Measurements from ENCODE around the gene HSH2D. TPM values are rescaled to one million over a fixed set of nuclear protein-coding genes. Genes with fewer than 3 reads are reported as not detected.

The HSH2D gene
- total RNA-seq, 1 donor from 2014 or later = not detected

DNA sequence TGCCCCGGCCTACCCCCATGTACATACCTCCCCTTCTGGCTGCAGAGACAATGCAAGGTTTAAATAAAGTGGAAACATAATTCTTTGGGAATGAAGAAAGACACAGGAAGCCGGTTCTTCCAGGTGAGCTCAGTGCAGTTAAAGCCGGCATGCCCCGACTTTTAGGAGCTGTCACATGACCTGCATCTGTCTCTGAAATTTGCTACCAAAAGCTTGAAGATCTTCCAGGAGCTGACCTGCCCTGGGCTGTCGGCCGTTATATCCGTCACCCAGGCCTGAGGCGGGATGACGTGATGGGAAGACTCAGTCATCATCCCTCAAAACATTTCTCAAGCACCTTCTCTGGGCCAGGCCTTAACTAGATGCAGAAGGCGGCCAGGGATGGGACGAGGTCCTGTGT lies 21.5 kb upstream of the HSH2D start:
- no peaks in the 10 kb centered on the region for H3K9me3 ChIP-seq (ENCODE audit: insufficient read depth, low read depth, low read length)
- peaks cover 22% of the 10 kb centered on the region for H3K36me3 Mint-ChIP-seq (ENCODE audit: low read depth, unreplicated experiment)
- H2AFZ ChIP-seq (ENCODE audit: low read depth, low read length) = no peak overlapping the region
- H3K27me3 Mint-ChIP-seq (ENCODE audit: low read depth, unreplicated experiment) = no peaks in the 10 kb centered on the region
- no peak overlapping the region for H3K9ac ChIP-seq (ENCODE audit: low read length)
- H3K27me3 ChIP-seq (ENCODE audit: insufficient read depth, low read length) = no peaks in the 10 kb centered on the region
- TF ChIP-seq, protein P1, sequence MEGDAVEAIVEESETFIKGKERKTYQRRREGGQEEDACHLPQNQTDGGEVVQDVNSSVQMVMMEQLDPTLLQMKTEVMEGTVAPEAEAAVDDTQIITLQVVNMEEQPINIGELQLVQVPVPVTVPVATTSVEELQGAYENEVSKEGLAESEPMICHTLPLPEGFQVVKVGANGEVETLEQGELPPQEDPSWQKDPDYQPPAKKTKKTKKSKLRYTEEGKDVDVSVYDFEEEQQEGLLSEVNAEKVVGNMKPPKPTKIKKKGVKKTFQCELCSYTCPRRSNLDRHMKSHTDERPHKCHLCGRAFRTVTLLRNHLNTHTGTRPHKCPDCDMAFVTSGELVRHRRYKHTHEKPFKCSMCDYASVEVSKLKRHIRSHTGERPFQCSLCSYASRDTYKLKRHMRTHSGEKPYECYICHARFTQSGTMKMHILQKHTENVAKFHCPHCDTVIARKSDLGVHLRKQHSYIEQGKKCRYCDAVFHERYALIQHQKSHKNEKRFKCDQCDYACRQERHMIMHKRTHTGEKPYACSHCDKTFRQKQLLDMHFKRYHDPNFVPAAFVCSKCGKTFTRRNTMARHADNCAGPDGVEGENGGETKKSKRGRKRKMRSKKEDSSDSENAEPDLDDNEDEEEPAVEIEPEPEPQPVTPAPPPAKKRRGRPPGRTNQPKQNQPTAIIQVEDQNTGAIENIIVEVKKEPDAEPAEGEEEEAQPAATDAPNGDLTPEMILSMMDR (IDR thresholded peaks at IDR 0.05; ENCODE audit: insufficient read depth, low read depth, low read length) = no peak
- no peak for TF ChIP-seq EZH2 (IDR thresholded peaks at IDR 0.05; ENCODE audit: insufficient read depth, low read length)
- H3K4me1 ChIP-seq (ENCODE audit: insufficient read depth, low read length) = no peaks in the 10 kb centered on the region
- H3K4me2 ChIP-seq (ENCODE audit: low read length) = no peak overlapping the region
- H3K27ac ChIP-seq (ENCODE audit: low read depth, low read length) = no peak overlapping the region
- H3K4me3 ChIP-seq (ENCODE audit: insufficient read depth, low read depth, low read length) = no peak overlapping the region
- no peak overlapping the region for H3K27ac Mint-ChIP-seq (ENCODE audit: unreplicated experiment)
- H3K9me3 Mint-ChIP-seq (ENCODE audit: unreplicated experiment) = no peaks in the 10 kb centered on the region
- peaks cover 6% of the 10 kb centered on the region for H3K79me2 ChIP-seq (ENCODE audit: insufficient read depth, low read length)
- FAIRE-seq = no peak
- H3K36me3 ChIP-seq (ENCODE audit: insufficient read depth, low read length) = peaks cover 21% of the 10 kb centered on the region
- no peak overlapping the region for H3K4me3 Mint-ChIP-seq (ENCODE audit: unreplicated experiment)
- DNase-seq (ENCODE audit: low read depth) = no peak
- H4K20me1 ChIP-seq (ENCODE audit: insufficient read depth, low read length) = peaks cover 28% of the 10 kb centered on the region
- H3K4me1 Mint-ChIP-seq (ENCODE audit: low read depth, unreplicated experiment) = peaks cover 1% of the 10 kb centered on the region

DNA sequence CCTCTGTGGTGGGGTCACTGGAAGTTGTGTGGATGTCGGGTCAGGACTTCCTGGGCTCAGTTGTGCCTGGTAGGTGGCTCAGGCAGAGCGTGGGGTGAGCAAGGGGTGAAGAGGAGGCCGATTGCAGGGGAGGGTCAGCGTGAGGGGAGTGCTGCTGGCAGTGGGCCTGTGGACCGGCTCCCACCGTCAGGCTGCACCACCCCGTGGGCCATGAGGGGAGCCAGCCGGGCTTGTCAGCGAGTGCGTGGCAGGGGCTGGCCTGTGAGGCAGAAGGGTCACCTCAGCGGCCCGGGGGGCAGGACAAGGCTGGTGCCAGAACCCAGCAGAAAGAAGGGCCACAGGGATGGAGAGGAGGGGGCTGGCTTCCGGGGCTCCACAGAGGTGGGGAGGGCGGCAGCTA lies 18.5 kb upstream of the HSH2D start:
- FAIRE-seq = no peak
- H3K9me3 Mint-ChIP-seq (ENCODE audit: unreplicated experiment) = no peaks in the 10 kb centered on the region

More for the DNA sequence above, 18.5 kb upstream of the HSH2D start:
- no peak overlapping the region for H3K9ac ChIP-seq (ENCODE audit: low read length)
- no peaks in the 10 kb centered on the region for H3K79me2 ChIP-seq (ENCODE audit: insufficient read depth, low read length)
- H4K20me1 ChIP-seq (ENCODE audit: insufficient read depth, low read length) = peaks cover 12% of the 10 kb centered on the region
- Mint-ChIP-seq H3K27ac (ENCODE audit: unreplicated experiment) (no peak overlapping the region), H3K27me3 (ENCODE audit: low read depth, unreplicated experiment) (no peaks in the 10 kb centered on the region), H3K4me1 (ENCODE audit: low read depth, unreplicated experiment) (no peaks in the 10 kb centered on the region), H3K36me3 (ENCODE audit: low read depth, unreplicated experiment) (peaks cover 23% of the 10 kb centered on the region), H3K4me3 (ENCODE audit: unreplicated experiment) (no peak overlapping the region)
- no peaks in the 10 kb centered on the region for H3K9me3 ChIP-seq (ENCODE audit: insufficient read depth, low read depth, low read length)
- peaks cover 20% of the 10 kb centered on the region for H3K36me3 ChIP-seq (ENCODE audit: insufficient read depth, low read length)
- H3K4me2 ChIP-seq (ENCODE audit: low read length) = no peak overlapping the region
- H2AFZ ChIP-seq (ENCODE audit: low read depth, low read length) = no peak overlapping the region
- no peaks in the 10 kb centered on the region for H3K27me3 ChIP-seq (ENCODE audit: insufficient read depth, low read length)
- TF ChIP-seq, protein P1 (IDR thresholded peaks at IDR 0.05; ENCODE audit: insufficient read depth, low read depth, low read length) = no peak
- no peak for TF ChIP-seq EZH2 (IDR thresholded peaks at IDR 0.05; ENCODE audit: insufficient read depth, low read length)
- H3K4me1 ChIP-seq (ENCODE audit: insufficient read depth, low read length) = no peaks in the 10 kb centered on the region
- no peak for DNase-seq (ENCODE audit: low read depth)
- H3K4me3 ChIP-seq (ENCODE audit: insufficient read depth, low read depth, low read length) = no peak overlapping the region
- H3K27ac ChIP-seq (ENCODE audit: low read depth, low read length) = no peak overlapping the region

Measured in astrocyte (in vitro differentiated cells and primary cell).